Liver (tissue), 9 donors: Measurements from ENCODE around the gene TMEM109. TPM values are rescaled to one million over a fixed set of nuclear protein-coding genes. Genes with fewer than 3 reads are reported as not detected.

Experiments
- DNase-seq: peaks from one replicate; pipeline ENCODE4 v3.0.0-alpha.2; 2017; ENCODE audit warnings: low spot score
- H3K27ac ChIP-seq, 2 donors: one replicate each; pipeline ENCODE4 v1.7.0; 2013; ENCODE audit warnings: inconsistent platforms in 2 of 2, low read length in 2 of 2, control low read depth in 1 of 2, low read depth in 1 of 2, mild to moderate bottlenecking in 1 of 2
- H3K27me3 ChIP-seq, 4 donors: one replicate each; pipeline versions ENCODE4 v1.6.1 to v1.7.0; 2013; ENCODE audit warnings: low read length in 3 of 4, inconsistent platforms in 1 of 4, mild to moderate bottlenecking in 1 of 4, moderate library complexity in 1 of 4; ENCODE audit not compliant: control insufficient read depth in 4 of 4, insufficient read depth in 4 of 4
- H3K36me3 ChIP-seq, 4 donors: one replicate each; pipeline versions ENCODE4 v1.6.1 to v1.7.0; 2013; ENCODE audit warnings: low read length in 3 of 4, mild to moderate bottlenecking in 3 of 4, low read depth in 1 of 4, moderate library complexity in 1 of 4; ENCODE audit not compliant: control insufficient read depth in 4 of 4, insufficient read depth in 3 of 4
- H3K4me1 ChIP-seq, 4 donors: one replicate each; pipeline versions ENCODE4 v1.6.1 to v1.7.0; 2013; ENCODE audit warnings: low read length in 3 of 4, mild to moderate bottlenecking in 3 of 4, moderate library complexity in 1 of 4; ENCODE audit not compliant: control insufficient read depth in 4 of 4, insufficient read depth in 4 of 4
- H3K4me3 ChIP-seq, 3 donors: one replicate each; pipeline versions ENCODE4 v1.6.1 to v1.7.0; 2013; ENCODE audit warnings: low read length in 3 of 3, control low read depth in 1 of 3, low read depth in 1 of 3, mild to moderate bottlenecking in 1 of 3
- H3K9ac ChIP-seq, 2 donors: one replicate each; pipeline ENCODE4 v1.7.0; 2013; ENCODE audit warnings: low read length in 2 of 2, mild to moderate bottlenecking in 2 of 2, moderate library complexity in 2 of 2, control low read depth in 1 of 2, low read depth in 1 of 2
- H3K9me3 ChIP-seq, 4 donors: one replicate each; pipeline versions ENCODE4 v1.6.1 to v1.7.0; 2013; ENCODE audit warnings: low read length in 3 of 4; ENCODE audit not compliant: control insufficient read depth in 4 of 4
- ATF3 ChIP-seq: IDR thresholded peaks from 2 replicates; pipeline ENCODE4 v1.6.1; 2016; ENCODE audit warnings: antibody characterized with exemption
- CTCF ChIP-seq: fragments of 150-350 bp; IDR thresholded peaks from 2 replicates; pipeline ENCODE4 v1.5.1; 2017; ENCODE audit warnings: improper control_type of control experiment, low read depth, low read length; ENCODE audit not compliant: missing input control
- EGR1 ChIP-seq, 2 donors: IDR thresholded peaks; 2 replicates each; pipeline ENCODE4 v1.6.1; 2016 to 2018; ENCODE audit warnings: antibody characterized with exemption in 2 of 2, low read depth in 2 of 2
- FOXA1 ChIP-seq: IDR thresholded peaks from 2 replicates; pipeline ENCODE4 v1.6.1; 2016; ENCODE audit warnings: antibody characterized with exemption
- FOXA2 ChIP-seq: IDR thresholded peaks from 2 replicates; pipeline ENCODE4 v1.6.1; 2016; ENCODE audit warnings: antibody characterized with exemption
- GABPA ChIP-seq, 2 donors: IDR thresholded peaks in 1 of 2; conservative IDR thresholded peaks in 1 of 2; 2 replicates each; pipeline ENCODE4 v1.6.1; 2016; ENCODE audit warnings: antibody characterized with exemption in 2 of 2, mild to moderate bottlenecking in 1 of 2, moderate library complexity in 1 of 2
- HNF4A ChIP-seq, 2 donors: conservative IDR thresholded peaks; 2 replicates each; pipeline ENCODE4 v1.6.1; 2016; ENCODE audit warnings: antibody characterized with exemption in 2 of 2, mild to moderate bottlenecking in 2 of 2
- HNF4G ChIP-seq: IDR thresholded peaks from 2 replicates; pipeline ENCODE4 v1.6.1; 2016; ENCODE audit warnings: antibody characterized with exemption
- JUND ChIP-seq, 2 donors: IDR thresholded peaks; 2 replicates each; pipeline ENCODE4 v1.6.1; 2016; ENCODE audit warnings: antibody characterized with exemption in 2 of 2
- MAX ChIP-seq: IDR thresholded peaks from 2 replicates; pipeline ENCODE4 v1.6.1; 2016; ENCODE audit warnings: antibody characterized with exemption
- NR2F2 ChIP-seq: IDR thresholded peaks from 2 replicates; pipeline ENCODE4 v1.6.1; 2016; ENCODE audit warnings: antibody characterized with exemption
- RAD21 ChIP-seq, 2 donors: IDR thresholded peaks; 2 replicates each; pipeline ENCODE4 v1.6.1; 2016; ENCODE audit warnings: antibody characterized with exemption in 2 of 2, mild to moderate bottlenecking in 2 of 2
- REST ChIP-seq: IDR thresholded peaks from 2 replicates; pipeline ENCODE4 v1.6.1; 2016; ENCODE audit warnings: antibody characterized with exemption, mild to moderate bottlenecking
- RXRA ChIP-seq, 2 donors: IDR thresholded peaks; 2 replicates each; pipeline ENCODE4 v1.6.1; 2017 to 2018; ENCODE audit warnings: antibody characterized with exemption in 2 of 2, mild to moderate bottlenecking in 1 of 2
- SP1 ChIP-seq: IDR thresholded peaks from 2 replicates; pipeline ENCODE4 v1.6.1; 2018; ENCODE audit warnings: antibody characterized with exemption, mild to moderate bottlenecking
- TAF1 ChIP-seq: conservative IDR thresholded peaks from 2 replicates; pipeline ENCODE4 v1.6.1; 2016; ENCODE audit warnings: antibody characterized with exemption, mild to moderate bottlenecking
- YY1 ChIP-seq: IDR thresholded peaks from 2 replicates; pipeline ENCODE4 v1.6.1; 2016; ENCODE audit warnings: antibody characterized with exemption, mild to moderate bottlenecking
- ZBTB33 ChIP-seq: IDR thresholded peaks from 2 replicates; pipeline ENCODE4 v1.6.1; 2016; ENCODE audit warnings: antibody characterized with exemption
- WGBS: extraction: QIAGEN DNeasy Blood & Tissue Kit; methylation state at CpG from one replicate; pipeline ENCODE4 v1.1.7; 2013; 5-methylcytosine and 5-hydroxymethylcytosine counted together
- polyA plus RNA-seq, 2 donors: library from polyadenylated mRNA; stranded (reverse) in 1 of 2; unstranded in 1 of 2; fragments of 200-250 nt in 1 of 2; fragments of >200 nt in 1 of 2; fragmentation: Nextera tagmentation in 1 of 2; extraction: Ambion mirVana in 1 of 2; gene quantifications; one replicate each; pipeline versions ENCODE4 v1.2.1 to v1.2.3, GENCODE V29; 2013 to 2015
- total RNA-seq, 2 donors: library from RNA; depleted of rRNA; stranded (reverse); fragments of >200 nt; gene quantifications; one replicate each; pipeline ENCODE4 v1.2.3, GENCODE V29; 2014
- donor health status: healthy.
- donor health status: healthy.
- donor health status: healthy.
- donor health status: healthy.
- donor health status: healthy.

The TMEM109 gene
- total and polyA plus RNA-seq, 4 donors: 20.6 to 40.3 (median 30.6) TPM

GRCh38 chr11:60921259-60921658 is 7.3 kb downstream of the TMEM109 start (continued):
- TF ChIP-seq ZBTB33: no peak

- WGBS: 93% methylated on average over 23 of the region's 23 CpGs
- no peak overlapping the region for H3K4me3 ChIP-seq
- no peak overlapping the region for H3K27ac ChIP-seq
- TF ChIP-seq ATF3 (no peak), HNF4A (conservative IDR thresholded peaks at IDR 0.05) (no peak), FOXA2 (no peak), NR2F2 (no peak), YY1 (no peak), MAX (no peak), RXRA (IDR thresholded peaks at IDR 0.05) (no peak), HNF4G (no peak), RAD21 (IDR thresholded peaks at IDR 0.05) (no peak), SP1 (no peak), ZBTB33 (no peak), EGR1 (IDR thresholded peaks at IDR 0.05; ENCODE audit: low read depth in 2 of 2) (no peak), GABPA (IDR thresholded peaks at IDR 0.05 in 1 of 2, conservative IDR thresholded peaks at IDR 0.05 in 1 of 2) (no peak), REST (no peak), TAF1 (no peak), JUND (IDR thresholded peaks at IDR 0.05) (no peak), FOXA1 (no peak), CTCF (no peak)
- no peak for DNase-seq
- H3K4me1 ChIP-seq: peaks cover 5 to 13% (median 5%) of the 10 kb centered on the region in 4 donors
- peaks cover 0 to 6% (median 0%) of the 10 kb centered on the region in 4 donors for H3K27me3 ChIP-seq
- H3K36me3 ChIP-seq: peaks cover 8 to 32% (median 18%) of the 10 kb centered on the region in 4 donors
- H3K9me3 ChIP-seq: no peaks in the 10 kb centered on the region
- no peak overlapping the region for H3K9ac ChIP-seq
Observed at GRCh38 chr11:60921777-60922335, 7.9 kb downstream of the TMEM109 start.
